HT-29 (cell line): ENCODE measurements around the gene CHRDL1. TPM values are rescaled to one million over a fixed set of nuclear protein-coding genes. Genes with fewer than 3 reads are reported as not detected.

Experiments
- DNase-seq: peaks from one replicate; pipeline ENCODE4 v3.0.0-alpha.2; 2015; ENCODE audit warnings: low spot score
- total RNA-seq: library from RNA; depleted of rRNA; stranded (reverse); fragments of >200 nt; shearing (Covaris generic); gene quantifications from 2 replicates; pipeline ENCODE4 v1.2.3, GENCODE V29; 2014

Gene CHRDL1
- total RNA-seq, 1 experiment from 2014 or later = not detected

GRCh38 chrX:110743679-110744340 is 51.8 kb downstream of the CHRDL1 start:
- no peak for DNase-seq

GRCh38 chrX:110741213-110741796 is 54.3 kb downstream of the CHRDL1 start:
- DNase-seq = no peak

GRCh38 chrX:110734894-110735541 is 60.6 kb downstream of the CHRDL1 start:
- no peak for DNase-seq

- DNase-seq = no peak
These were observed 61.3 kb downstream of the CHRDL1 start for GRCh38 chrX:110734271-110734670.

GRCh38 chrX:110733166-110733565 is 62.5 kb downstream of the CHRDL1 start:
- no peak for DNase-seq

GRCh38 chrX:110732266-110732665 is 63.4 kb downstream of the CHRDL1 start:
- DNase-seq = no peak

GRCh38 chrX:110723844-110724243 is 71.8 kb downstream of the CHRDL1 start:
- no peak for DNase-seq

- no peak for DNase-seq
These were observed 73.5 kb downstream of the CHRDL1 start for GRCh38 chrX:110722135-110722534.

GRCh38 chrX:110713666-110714065 is 82.0 kb downstream of the CHRDL1 start:
- no peak for DNase-seq

GRCh38 chrX:110706446-110706845 is 89.2 kb downstream of the CHRDL1 start:
- DNase-seq = no peak

- no peak for DNase-seq
These were observed 92.0 kb downstream of the CHRDL1 start for GRCh38 chrX:110703641-110704040.

GRCh38 chrX:110699109-110699508 is 96.5 kb downstream of the CHRDL1 start:
- DNase-seq = no peak

- no peak for DNase-seq
These were observed 96.9 kb downstream of the CHRDL1 start for GRCh38 chrX:110698696-110699095.

- DNase-seq = no peak
These were observed 102.8 kb downstream of the CHRDL1 start for GRCh38 chrX:110692866-110693265.

- DNase-seq = no peak
These were observed 104.2 kb downstream of the CHRDL1 start for GRCh38 chrX:110691446-110691845.

- DNase-seq = no peak
These were observed 111.0 kb downstream of the CHRDL1 start for GRCh38 chrX:110684653-110685052.

- DNase-seq = no peak
These were observed 111.7 kb downstream of the CHRDL1 start for GRCh38 chrX:110683925-110684324.

- peak; percentile 19 for DNase-seq
These were observed 117.0 kb downstream of the CHRDL1 start for GRCh38 chrX:110678591-110678990.

GRCh38 chrX:110675886-110676285 is 119.7 kb downstream of the CHRDL1 start:
- no peak for DNase-seq

- no peak for DNase-seq
These were observed 124.4 kb downstream of the CHRDL1 start for GRCh38 chrX:110671068-110671803.

- DNase-seq = no peak
These were observed 126.0 kb downstream of the CHRDL1 start for GRCh38 chrX:110669572-110669971.

GRCh38 chrX:110667706-110668105 is 127.9 kb downstream of the CHRDL1 start:
- DNase-seq = peak; percentile 32
